ENCODE results near the gene VANGL2.

VANGL2 gene

DNA sequence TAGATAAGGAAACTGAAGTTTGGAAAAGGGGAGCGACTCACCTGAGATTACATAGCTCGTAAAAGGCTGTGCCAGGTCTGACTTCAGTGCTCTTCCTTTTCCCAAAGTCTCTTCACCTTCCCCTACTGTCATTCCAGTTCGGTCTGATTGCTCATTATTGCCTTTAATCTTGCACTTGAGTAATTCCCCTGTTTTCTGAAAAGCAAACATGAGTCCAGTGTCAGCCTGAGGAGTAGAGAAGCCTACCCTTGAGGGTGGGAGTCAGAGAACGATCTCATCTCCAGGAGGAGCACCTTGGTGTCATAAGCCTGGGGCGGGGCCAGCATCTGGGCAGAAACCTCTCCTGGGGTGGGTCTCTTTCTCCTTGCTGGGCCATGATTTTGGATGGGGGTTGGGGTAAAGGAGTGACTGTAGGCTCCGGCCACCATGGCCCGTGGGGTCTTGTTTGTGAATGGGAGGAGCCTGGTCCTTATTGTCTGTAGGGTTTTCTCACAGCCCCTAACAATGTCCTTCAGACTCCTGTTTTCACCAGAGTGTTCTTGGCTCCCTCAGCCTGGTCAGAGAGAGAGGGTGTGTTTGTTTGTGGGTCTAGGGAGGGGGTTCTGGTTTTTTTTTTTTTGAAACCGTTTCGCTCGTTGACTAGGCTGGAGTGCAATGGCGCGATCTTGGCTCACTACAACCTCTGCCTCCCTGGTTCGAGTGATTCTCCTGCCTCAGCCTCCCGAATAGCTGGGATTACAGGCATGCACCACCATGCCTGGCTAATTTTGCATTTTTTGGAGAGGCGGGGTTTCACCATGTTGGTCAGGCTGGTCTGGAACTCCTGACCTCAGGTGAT is 6.0 kb downstream of the VANGL2 start:
- DNase-seq = no peak

DNA sequence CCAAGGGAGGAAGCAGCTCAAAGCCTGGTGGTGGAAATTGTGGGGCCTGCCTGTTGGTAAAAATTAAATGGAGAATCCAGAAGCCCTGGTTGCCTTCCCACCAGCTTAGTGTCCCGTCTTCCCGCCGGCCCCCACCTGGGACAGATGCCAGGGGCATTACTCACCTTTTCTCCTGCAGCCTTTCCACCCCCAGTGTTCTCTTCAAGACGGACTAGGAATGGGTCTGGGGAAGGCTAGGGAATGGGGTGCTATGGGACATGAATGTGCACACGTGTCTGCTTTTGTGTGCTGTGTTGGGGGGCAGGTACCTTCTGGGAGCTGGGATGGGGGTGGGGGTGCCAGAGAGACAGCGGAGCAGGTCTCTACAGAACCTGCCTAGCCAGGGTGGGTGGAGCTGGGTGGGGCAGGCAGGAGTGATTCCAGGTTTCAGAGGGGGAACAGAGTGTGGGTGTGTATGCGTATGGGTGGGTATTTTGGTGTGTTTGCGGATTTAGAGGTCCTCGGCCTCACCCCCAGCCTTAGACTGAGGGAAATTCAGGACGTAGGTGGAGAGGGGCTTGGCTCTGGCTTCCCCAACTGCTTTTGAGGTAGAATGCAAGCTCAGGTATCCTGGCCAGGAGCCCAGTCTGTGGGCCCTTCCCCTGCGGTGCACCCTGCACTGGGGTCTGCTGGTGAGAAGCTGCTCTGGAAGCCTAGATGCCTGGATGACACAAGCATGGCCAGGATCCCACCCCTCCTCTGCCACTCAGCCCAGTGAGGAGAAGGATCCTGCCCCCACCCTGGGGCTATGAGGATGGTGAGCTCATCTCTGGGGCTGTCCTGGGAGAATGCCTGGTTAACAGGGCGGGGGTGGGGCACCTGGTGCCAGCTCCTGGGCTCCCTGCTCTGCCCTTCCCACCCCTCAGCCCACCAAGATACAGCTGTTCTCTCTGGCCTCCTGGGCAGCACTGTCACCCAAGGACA is 7.8 kb downstream of the VANGL2 start:
- no peak for DNase-seq

DNA sequence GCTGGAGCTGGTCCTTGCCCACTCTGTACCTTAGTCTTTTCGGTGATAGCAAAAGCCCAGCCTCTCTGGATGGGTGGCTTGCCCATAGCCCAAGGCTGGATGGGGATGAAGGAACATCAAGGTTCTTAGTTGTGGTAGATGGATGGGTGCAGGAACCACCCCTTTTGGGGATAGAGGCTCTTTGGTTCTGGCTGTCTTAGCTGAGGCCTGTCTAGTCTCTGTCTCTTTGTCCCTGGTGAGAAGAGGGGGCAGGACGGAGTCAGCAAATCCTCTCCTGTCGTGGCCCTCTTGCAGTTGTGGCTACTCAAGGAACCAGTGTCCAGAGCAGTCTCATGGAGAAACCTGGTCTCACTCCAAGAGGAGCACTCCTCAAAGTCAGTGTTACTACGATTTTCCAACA is 8.5 kb downstream of the VANGL2 start:
- DNase-seq = no peak

DNA sequence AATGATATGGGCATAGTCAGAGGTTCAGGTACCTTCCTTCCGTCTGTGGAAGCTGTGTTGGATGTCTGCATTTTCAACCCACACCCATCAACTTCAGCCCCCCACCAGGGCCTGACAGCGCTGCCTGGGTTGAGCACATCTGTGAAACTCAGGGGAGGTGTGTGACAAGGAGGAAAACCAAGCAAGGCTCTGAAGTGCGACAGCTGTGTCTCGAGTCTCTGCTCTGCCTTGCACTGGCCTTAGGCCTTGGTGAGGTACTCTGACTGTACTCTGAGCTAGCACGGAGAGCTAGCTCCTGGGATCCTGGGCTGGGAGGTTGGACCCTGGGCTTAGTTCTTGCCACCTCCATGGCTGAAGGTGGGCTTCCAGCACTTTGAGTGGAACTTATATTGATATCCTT is 9.1 kb downstream of the VANGL2 start:
- no peak for DNase-seq

DNA sequence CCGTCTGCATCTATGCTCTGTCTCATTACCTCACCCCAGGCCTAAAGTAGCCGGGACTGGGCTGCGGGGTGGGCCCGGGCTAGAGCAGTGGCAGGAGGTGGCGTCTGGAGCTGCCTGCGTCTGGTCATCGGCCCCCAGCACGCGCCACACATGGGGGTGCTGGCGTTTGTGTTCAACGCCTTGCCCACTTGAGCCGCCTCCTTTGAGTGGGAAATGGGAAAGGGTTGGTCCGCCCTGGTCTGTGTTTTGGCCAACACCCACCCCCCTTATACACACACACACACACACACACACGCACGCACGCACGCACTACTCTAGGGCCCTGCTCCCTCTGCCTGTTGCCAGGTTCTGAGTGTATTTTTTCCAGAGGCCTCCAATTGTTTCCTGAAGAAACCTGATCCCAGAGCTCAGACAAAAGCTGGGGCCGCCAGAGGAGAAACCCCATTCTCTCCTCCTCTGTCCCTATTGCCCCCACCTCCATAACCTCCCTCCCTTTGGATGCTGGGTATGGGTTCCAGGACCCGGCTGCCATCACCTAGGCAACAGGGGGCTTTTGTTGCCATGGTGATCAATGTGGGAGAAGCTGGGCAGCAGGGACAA is 10.1 kb downstream of the VANGL2 start:
- no peak for DNase-seq

DNA sequence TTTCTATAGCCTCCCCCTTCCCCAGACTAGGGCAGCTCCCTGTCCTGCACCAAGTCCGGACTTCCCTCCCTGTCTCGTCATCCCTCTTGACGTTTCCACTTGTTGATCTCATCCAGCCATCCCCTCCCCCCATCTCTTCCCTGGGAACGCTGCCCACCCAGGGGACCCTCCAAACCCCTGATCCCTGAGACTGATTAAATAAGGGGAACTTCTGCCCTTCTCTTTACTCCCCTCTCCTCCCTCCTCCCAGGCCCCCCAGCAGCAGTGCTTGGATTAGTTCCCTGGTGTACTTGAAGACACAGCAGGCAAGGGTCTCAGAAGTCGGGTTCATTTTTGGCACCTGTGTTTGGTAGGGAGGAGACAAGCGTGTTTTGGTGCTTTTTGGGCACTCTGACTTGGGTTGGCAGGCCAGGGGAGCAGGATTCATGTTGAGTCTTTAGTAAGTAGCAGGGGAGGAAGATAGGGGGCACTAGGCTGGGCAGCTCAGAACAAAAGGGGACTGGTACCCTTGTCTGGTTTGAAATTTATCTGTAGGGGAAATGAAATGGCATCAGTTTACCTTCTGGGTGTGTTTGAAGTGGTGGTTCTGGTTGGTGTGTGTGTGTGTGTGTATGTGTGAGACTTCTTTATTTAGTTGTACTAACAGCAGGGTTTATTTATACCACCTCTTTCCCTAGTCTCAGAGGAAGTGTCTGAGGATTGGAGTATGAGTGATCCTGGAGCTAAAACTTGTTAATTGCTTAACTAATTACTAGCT is 11.1 kb downstream of the VANGL2 start:
- no peak for DNase-seq

DNA sequence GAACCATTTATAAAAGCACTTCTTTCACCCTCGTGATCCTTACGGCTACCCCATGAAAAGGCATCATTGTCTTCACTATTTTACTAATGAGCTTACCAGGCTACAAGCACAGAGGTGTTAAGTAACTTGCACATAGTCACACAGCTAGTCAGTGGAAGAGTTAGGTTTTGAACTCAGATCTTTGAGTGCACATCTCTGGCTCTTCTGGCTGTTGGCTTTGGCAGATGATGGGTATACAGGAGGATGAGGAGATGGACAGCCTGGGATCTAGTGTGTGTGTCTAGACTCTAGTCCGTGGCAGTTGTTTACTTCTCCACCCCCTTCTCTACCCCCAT is 11.6 kb downstream of the VANGL2 start:
- DNase-seq = no peak

DNA sequence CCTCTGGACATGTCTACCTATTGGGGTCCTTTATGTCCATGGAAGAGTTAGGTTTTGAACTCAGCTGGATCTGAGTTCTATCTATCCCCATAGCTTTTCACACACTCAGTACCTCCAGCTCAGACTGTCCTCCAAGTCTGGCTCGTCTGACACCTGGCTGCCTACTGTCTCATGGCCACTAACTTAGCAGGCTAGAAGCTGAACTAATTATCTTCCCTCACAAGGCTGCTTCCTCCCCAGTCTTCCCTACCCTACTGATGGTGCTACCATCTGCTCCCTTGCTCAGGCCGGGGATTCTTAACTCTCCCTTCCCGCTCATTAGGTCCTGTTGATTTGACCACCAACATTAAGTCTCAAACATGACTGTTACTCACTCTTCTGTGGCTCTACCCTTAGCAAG is 13.4 kb downstream of the VANGL2 start:
- no peak for DNase-seq

DNA sequence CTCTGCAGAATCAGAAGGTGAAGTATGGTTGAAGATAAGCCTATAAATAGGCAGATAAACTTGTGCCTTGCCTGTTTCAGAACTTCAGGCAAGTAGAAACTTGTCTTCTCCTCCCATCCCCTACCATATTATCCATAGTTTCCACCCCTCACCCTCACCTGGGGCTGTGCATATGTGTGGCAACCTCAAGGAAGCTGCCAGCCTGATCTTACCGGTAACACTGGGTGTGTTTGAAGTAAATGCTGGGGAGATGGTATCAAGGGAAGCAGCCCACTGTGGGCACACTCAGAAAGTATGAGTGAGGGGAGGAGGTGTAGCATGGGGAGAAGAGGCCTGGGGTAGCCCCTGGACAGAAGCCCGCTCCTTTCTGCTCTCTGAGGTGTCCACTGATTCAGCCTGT is 14.5 kb downstream of the VANGL2 start:
- no peak for DNase-seq

DNA sequence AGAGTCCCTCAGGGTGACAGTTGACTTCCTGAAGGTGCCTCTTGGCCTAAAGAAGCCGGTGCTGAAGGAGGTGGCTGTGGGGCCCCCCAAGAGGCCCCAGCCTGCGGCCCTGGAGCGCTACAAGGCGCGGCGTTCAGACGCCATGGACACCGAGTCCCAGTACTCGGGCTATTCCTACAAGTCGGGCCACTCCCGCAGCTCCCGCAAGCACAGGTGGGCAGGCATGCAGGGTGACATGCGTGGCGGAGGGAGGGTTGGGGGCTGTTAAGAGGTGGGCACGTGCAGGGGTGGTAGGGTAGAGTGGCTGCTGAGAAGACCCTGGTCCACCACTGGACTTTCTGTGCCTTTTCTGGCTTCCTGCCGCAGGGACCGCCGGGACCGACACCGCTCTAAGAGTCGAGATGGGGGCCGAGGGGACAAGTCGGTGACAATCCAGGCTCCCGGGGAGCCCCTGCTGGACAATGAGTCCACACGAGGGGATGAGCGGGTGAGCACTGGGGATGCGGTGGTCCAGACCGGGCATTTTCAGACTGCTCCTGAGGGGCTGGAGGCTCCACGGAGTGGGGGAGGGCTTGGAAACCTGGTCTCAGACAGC is 15.4 kb downstream of the VANGL2 start:
- no peak for DNase-seq

DNA sequence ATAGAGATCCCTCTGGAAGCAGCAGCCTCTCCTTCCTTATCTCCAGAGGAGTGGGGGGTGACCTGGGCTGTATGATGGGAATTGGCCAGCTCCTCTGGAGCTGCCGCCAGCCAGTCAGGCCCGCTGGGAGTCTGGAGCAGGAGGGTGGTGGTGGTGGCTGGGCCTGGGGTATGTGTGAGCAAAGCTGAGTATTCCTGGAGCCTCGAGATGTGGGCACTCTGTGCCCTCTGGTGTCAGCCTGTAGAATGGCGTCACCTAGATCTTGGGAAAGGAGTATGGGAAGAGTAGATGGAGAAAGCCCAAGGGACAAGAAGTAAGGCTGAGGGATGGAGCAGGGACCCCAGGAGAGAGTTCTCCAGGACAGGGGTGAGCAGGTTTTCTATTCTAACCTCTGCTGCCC is 16.0 kb downstream of the VANGL2 start:
- DNase-seq = no peak

DNA sequence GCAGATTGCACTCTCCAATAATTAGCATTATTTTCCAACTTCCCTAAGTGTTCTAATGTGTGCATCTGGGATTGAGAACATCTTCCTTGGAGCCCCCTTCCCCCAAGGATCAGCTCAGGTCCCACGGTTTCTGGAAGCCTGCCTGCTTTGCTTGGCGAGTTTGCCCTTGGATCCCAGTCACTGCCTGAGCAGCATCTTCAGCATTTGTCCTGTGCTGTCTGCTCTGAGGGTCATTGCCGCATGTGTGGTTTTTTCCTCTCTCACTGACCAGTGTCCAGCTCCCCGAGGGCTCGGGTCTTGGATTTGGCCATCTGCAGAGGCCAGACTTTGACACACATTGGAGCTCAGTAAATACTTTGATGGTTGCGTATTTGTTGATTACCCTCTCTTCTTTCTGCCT is 18.1 kb downstream of the VANGL2 start:
- DNase-seq = no peak

DNA sequence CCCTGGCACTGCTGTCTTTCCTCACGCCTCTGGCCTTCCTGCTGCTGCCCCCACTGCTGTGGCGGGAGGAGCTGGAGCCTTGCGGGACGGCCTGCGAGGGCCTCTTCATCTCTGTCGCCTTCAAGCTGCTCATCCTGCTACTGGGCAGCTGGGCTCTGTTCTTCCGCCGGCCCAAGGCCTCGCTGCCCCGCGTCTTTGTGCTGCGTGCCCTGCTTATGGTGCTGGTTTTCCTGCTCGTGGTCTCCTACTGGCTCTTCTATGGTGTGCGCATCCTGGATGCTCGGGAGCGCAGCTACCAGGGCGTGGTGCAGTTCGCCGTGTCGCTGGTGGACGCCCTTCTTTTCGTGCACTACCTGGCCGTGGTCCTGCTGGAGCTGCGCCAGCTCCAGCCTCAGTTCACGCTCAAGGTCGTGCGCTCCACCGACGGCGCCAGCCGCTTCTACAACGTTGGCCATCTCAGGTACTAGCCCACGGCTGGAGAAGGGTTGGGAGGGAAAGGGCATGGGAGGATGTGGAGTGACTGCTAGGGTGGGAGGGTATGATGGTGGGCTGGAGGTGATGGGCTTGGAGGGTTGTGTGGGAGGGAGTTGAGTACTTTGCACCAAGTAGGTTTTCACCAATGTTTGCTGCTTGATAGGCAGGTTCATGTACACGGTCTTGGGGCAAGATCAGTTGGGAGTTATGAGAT is 18.9 kb downstream of the VANGL2 start:
- DNase-seq = no peak

DNA sequence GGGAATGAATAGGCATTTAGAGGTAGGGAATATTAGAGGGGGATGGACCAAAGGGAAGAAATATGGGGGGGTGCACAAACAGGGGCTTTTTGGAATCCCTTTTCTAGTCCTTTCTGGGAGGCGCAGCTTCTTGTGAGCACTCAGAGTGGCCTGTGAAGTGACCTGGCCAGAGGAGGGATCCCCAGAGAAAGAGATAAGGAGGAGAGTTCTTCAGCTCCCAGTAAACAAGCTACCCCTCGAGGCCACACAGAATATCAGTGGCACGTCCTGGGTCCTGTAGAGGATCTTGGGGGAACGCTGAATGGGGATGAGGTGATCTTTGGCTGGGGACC is 19.4 kb downstream of the VANGL2 start:
- DNase-seq = no peak

DNA sequence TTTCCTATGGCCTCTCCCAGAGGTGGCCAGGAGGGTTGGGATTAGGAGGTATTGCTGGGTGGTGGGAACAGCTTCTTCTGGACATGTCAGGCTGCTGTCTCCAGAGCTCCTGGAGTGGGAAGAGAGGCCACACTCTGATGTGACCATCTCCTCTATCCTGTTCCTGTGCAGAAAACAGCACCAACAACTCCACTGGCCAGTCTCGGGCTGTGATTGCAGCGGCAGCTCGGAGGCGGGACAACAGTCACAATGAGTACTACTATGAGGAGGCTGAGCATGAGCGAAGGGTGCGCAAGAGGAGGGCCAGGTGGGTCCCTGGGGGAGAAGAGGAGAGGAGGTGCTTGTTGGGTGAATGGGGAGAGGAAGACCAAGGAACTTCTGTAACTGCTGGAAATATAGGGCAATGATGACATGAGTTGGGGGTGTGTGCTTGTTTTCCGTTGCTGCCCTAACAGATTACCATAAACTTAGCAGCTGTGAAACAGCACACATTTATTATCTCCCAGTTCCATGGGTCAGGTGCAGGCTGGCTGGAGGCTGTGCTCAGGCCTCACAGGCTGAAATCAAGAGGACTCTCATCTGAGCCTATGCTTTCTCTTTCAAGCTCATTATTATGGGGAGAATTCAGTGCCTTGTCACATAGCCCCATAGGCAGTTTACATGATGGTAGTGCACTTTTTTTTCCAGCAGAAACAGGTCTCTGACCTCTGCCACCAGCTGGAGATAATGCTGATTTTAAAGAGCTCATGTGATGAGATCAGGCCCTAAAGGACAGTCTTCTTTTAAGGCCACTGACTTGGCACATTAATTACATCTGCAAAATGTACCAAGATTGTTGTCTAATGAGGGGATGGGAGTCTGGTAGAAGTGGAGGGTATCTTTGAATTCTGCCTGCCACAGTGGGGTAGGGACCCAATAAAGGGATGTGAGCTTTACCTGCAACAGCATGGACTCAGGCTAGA is 20.8 kb downstream of the VANGL2 start:
- DNase-seq = no peak

DNA sequence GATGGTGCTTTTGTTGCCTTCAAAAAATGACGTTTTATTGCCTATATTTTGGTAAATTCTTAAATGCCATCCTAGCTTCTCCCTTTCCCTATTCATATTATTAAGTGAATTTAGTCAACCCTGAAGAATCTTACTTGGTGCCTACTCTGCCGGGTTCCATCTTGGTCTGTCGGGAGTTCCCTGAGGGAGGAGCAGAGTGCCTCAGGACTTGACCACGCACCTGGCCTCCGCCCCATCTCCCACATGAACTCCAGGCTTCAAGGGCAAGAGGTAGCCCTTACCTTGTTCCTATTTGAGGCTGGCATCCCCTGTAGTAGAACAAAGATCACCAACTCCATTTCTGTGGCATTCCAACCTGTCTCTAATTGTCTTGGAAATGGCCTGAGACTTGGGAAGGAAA is 21.5 kb downstream of the VANGL2 start:
- no peak for DNase-seq

DNA sequence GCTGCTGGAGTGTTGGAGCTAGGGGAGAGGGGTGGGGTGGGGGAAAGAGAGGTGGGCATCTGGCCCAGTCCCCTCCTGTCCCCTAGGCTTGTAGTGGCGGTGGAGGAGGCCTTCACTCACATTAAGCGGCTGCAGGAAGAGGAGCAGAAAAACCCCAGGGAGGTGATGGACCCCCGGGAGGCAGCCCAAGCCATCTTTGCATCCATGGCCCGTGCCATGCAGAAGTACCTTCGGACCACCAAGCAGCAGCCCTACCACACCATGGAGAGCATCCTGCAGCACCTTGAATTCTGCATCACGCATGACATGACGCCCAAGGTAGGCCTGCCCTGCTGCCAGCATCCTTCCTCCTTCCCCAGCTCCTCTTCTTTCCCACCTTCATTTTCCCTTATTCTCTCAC is 23.6 kb downstream of the VANGL2 start:
- no peak for DNase-seq

DNA sequence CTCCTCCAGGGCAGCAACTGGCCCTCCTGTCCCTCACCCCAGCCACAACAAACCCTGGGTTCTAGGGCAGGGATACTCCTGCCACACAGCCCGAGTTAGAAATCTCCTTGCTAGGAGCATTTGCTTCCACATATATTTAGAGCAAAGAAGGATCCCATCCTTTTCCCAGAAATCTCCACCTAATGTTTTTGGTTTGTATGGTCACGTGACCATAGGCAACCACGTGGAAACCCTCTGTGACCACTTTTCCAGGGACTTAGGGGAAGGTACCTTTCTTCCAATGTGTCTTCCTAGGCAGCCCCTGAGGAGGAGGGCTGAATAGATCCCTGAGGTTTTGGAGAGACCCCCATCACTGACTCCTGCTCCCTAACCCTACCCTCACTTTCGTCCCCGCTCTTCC is 25.5 kb downstream of the VANGL2 start:
- no peak for DNase-seq

DNA sequence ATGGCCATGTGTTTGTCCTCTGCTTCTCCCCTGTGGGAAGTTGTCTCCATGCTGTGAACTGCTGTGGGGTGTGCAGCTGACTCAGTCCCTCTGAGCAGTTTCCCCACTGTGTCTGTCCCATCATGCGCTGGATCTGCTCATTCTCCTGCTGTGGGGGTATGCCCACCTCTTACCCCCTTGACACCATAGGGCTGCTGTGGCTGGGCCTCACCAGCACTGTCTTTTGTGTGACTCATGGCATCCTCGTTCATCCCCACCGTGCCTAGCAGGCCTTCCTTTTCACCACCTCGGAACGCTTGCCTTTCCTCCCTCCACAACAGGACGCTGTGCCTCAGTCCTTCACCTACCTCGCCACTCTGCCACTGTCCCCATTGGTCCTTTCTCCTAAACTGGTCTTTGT is 27.3 kb downstream of the VANGL2 start:
- DNase-seq = no peak

DNA sequence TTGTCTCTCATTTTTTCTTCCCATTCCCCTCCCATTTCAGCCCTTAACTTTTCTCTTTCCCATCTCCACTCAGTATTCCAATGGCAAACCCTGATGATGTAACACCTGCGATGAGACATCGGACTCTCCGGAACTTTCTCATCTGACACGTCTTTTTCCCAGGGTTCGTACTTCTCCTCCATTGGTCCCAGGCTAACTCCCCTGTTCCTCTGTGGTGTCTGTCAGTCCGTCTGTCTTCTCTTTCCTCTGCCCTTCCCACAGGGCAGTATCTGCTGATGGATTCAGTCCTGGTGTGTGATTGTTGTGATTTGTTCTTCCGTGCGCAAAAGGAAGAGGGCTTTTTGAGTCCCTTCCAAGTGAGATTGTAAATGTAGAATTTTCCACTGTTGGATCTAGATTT is 27.7 kb downstream of the VANGL2 start:
- DNase-seq = no peak

DNA sequence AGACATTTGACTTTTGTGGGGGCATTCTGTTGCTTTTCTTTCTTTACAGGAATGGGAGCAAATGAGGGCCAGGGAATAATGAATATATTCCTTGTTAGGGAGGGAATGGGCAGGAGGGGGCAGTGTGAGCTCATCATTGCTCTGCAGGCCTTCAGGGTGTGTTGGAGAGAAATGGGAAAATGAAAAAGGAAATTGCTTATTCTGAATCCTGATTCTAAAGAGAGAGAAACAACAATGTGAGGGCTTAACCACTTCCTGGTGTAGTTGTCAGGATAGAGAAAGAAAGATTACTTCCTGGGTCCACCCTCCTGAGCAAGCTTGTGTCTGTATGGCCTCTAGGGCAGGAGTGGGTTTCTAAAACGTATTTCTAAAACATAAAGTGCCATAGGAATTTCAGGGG is 28.3 kb downstream of the VANGL2 start:
- no peak for DNase-seq
